Right forelimb (tissue), 1 donor: ENCODE measurements around the gene DSCAML1.

Experiments
- DNase-seq: peaks from one replicate; pipeline ENCODE4 v3.0.0-alpha.2; 2018

The DSCAML1 gene

DNA sequence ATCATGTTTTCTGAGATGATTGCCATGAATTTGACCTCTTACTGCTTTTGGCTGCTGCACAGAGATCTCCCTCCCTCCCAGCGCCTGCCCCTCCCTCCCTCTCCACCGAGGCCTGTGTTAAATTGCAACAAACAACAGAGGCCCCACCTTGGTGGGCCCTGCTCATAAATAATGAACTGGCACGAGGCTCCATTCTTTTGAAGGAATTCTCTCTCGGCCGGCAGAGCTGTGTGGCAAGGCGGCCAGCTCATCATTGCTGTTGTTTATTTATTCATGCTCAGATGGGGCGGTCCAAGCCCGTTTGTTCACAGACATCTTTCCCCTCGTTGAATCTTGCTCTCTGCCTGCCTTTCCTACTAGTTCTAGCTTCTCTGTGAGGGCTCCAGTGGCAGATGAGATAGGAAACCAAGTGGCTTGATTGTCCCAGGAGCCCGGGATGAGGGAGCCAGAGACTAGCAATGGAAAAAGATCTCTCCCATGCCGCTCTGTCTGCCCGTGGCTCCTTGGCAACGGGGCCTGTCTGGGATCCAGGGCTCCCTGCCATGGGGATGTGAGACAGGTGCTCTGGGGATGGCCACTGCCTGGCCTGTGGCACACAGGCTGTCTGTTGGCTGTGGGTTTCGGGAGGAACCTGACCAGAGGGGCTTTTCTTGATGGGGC, 192.6 kb downstream of the DSCAML1 start:
- no peak for DNase-seq

DNA sequence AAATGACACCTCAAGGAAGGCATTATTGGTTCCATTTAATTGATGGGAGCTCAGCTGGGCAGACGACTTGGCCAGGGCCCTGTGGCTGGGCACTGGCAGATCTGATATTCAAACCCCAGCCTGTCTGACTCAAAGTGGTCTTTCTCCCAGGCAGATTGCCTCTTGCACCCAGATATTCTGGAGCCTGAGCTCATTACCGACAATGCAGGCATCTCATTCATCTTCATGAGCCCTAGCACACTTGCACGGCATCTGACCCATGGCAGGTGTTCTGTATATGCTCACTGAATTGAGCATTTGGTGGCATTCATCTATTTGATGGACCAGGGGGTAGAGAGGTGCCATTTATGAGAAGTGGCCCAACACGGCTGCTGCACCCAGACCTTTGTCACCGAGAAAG, 193.1 kb downstream of the DSCAML1 start:
- DNase-seq = no peak

DNA sequence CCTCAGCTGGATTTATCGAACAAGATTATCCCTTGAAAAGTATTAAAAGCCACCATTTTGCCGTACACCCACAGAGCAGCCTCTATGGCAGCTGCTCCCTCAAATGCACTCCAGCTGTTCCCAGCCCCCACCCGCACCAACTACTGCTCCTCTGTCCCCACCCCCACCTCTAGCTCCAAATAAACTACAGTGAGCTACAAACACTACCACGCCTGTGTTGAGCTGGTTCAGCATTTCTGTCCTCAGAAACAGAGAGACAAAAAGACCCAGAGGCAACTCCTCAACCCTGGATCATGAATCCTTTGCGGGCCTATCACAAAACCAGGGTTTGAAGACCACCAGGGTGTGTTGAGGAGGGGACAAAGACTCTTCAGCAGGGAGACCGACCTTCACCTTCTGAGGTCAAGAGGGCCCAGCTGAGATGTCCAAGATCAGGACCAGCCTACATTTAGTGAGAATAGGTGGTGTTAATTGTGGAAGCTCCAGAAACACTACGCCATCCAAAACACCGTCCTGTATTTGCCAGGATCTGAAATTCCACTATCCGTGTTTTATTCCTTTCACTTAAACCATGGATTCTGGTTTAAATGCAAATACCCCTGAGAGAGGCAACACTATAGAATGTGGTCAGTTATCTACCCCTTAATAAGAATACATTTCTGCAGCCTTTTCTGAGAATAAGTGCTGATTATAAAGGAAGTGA, 195.9 kb downstream of the DSCAML1 start:
- DNase-seq = no peak

DNA sequence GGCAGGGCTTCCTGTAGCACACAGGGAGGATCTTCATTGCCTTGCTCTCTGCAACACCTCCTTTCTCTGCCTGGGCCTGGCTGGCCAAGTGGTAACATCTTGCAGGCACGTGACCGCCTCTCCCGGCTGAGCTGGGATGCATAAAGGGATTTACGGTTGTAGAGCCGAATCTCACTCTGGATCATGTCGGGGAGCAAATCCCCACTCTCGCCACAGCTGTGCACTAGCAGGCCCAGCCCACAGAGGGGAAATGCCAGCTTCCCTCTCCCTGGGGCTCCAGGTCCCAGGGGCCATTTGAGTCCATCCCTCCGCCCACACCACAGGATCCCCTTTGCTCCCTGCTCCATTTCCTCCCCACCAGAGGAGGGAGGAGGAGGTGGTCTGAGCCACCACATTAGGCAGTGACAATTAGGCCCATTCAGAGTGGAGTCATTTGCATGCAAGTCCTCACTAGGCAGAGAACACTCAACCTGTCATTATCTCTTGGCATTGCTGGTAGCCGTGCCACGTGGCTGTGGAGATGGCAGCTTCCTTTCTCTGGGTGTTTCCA, 196.7 kb downstream of the DSCAML1 start:
- no peak for DNase-seq

DNA sequence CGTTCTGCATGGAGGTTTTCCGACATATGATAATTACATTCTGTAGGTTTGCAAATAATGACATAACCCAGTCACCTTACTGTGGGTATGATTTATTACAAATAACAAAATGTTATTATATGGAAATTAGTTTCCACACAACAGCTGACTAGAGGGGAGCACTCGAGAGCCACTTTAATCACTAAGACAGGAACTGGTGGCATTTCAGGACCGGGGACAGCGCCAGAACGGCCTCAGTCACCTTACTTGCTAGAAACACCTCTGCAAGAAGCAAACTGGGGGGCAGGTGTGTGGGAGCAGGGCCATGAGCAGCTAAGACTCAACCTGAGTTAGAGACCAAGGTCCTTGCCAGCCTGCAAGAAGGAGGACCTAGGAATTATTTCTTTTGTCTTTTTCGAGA, 199.9 kb downstream of the DSCAML1 start:
- DNase-seq = peak; percentile 70

DNA sequence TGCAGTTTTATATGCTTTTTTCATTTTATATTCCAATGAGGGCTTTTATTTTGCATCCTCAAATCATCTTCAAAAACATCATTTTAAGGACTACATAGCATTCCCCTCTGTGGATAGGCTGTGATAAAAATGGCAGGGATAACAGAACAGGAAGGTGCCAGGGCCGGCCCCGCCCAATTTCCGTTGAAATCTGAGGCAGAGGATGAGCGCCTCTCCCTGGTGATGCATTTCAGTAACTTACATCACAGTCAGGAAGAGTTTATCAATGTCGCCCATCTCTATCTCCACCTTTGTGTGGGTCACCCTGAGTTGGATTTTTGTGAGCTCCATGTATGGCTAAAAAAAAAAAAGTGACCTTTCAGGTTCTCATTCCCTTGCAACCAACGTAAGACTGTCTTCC, 201.6 kb downstream of the DSCAML1 start:
- no peak for DNase-seq

DNA sequence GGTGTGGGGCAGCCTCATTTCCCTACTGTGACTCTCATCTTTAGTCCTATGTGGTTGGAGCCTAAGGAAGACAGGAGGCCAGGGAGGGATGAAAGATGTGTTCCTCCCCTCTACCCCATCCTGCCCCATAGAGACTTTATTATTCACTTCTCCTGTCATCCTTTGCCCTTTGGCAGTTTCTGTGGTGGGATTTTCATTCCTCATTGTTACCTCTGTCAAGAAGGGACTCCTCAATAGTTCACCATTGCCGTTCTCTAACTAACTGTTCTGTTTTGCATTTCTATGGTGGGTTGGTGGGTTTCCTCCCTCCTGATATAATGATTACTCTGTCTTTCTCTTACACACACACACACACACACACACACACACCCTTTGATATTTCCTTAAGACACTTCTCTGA, 202.3 kb downstream of the DSCAML1 start:
- no peak for DNase-seq

DNA sequence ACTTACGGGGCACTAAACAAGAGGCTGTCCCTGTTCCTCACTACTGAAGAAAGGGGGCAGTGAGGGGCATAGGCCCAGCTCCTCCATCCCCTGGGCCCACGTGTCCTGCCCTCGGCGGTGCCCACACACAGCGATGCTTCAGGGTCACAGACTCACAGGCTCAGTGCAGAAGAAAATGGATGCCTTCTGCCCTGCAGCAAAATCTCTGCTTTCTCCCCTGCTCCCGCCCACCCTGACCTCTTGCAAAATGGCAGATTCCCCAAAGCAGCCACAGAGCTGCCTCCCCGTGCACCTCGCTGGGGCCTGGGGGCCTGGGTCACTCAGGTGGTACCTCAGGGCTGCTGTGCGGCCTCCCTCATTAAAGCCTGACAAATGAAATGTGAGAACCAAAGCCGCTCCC, 204.0 kb downstream of the DSCAML1 start:
- DNase-seq = no peak

DNA sequence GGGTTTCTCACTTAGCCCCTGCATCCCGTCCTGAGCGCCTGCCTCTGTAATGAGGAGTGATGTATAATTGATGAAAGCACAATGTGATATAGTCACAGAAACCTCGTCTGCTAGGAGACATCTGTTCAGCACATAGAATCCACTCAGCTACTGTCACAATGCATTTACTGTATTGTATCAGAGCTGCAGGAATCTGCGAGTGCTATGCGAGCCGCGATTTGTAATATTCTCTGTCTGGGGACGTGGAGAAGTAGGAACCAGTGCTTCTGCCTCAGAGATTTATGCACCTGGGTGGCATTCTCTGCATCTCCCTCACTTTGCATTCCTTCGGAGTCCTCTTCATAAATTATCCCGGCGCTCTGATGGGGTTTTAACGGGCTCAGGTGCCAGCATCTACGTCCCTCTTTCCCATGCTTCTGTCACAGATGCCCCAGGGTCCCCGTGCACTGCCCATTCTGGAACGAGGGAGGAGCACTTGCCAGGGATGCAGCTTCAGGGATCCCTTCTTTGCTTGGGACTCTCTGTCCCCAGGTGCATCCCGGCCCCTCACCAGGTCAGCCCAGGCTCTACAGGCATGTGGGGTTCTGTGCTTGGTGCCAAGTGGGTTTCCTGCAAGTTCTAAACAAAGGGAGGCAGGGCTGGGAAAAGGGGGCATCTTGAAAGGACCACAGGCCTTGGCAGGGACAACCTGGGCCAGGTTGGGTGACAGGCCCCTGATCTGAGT, 205.5 kb downstream of the DSCAML1 start:
- no peak for DNase-seq

DNA sequence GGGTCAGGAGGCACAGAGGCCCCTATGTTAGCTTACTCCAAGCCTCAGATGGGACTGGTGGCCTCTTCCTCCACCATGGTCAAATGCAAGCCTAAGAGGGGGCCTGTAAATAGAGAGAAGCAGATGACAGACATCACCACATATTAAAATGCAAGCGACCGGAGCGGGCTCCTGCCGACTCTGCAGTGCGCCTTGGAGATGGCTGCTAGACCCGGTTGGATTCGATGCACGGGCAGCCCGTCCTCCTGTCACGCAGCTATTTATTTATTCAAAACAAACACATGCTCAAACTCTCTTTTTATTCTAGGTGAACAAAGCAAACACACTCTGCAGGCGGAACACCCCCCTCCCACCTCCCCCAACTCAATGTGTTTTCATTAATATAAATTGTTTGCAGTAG, 208.0 kb downstream of the DSCAML1 start:
- no peak for DNase-seq

DNA sequence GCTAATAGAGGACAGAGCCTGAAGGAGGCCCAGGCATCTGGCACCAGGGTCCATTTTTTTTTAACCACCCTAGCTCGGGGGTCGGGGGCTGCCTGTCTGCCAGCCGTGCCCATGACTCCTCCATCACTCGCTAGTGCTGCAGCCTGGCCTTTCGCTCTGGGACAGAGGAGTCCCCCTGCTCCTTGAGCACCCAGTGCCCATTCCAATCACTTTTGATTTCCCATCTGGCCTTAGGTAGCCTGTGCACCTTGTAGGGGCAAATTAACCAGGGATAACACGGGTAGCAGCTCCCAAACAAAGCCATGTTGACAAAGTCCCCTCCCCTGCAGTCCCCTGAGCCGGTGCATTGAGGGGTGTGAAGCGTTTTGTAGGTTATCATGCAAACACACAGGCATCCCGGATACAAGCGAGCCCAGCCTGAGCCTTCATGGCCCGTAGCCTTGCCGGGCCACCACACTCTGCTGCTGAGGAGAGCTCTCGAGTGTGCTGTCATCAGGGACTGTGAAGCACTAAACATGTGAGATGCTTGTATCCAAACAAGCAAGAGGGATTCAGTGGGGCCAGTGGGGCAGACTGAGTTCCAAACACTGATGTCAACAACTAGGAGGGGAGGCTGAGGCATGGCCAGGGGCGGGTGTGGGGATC, 208.7 kb downstream of the DSCAML1 start:
- DNase-seq = no peak

DNA sequence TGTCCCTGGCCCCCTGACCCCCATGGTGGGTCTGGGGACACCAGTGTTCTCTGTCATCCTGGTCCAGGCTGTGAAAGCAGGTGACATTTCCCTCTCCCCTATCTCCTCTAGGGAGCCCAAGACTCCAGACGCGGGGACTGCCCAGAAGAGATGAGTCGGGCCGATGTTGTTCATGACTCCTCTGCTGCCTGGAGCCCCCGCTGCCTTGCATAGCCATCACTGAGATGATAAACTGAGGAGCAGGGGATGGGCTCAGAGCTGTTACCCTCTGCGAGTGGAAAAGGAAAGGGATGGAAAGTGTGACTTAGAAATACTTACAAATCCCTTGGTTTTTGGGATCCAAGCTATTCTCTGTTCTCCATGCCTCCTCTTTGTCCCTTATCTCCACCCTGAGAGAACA, 209.6 kb downstream of the DSCAML1 start:
- no peak for DNase-seq

DNA sequence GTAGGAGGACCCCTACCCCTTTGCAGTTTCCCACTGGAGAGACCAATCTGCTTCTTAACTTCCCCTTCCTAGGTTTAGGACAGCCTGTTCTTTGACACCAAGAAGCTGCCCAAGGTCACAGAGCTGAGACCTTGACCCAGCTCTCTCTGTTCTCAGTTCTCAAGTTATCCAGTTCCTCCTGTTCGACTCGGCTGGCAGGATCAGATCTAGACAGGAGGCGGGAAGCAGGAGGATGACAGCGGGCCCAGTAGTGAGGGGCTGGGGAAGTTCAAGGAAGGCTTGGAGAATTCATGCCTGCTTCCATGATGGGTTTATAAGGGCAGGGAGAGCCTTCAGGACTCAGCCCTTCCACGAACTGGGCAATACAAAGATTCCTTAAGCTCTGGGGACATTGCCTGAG, 210.6 kb downstream of the DSCAML1 start:
- DNase-seq = no peak

DNA sequence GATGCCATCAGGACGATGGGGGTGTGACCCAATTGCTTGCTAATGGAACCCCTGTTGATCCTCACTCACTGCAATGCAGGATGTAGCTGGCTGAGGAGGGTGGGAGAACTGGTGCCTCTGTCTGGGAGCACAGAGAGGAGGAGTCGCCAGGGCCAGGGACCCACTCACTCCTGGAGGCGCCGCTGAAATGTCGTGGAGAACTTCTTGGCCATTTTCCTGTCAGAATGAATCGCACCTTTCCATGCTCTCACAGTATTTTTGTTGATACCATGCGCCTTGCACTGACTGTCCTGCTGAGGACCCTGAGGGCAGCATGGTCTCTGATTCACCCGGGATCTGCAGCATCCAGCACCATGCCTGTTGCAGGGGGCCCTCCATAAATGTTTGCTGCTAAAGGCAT, 211.4 kb downstream of the DSCAML1 start:
- DNase-seq = no peak

DNA sequence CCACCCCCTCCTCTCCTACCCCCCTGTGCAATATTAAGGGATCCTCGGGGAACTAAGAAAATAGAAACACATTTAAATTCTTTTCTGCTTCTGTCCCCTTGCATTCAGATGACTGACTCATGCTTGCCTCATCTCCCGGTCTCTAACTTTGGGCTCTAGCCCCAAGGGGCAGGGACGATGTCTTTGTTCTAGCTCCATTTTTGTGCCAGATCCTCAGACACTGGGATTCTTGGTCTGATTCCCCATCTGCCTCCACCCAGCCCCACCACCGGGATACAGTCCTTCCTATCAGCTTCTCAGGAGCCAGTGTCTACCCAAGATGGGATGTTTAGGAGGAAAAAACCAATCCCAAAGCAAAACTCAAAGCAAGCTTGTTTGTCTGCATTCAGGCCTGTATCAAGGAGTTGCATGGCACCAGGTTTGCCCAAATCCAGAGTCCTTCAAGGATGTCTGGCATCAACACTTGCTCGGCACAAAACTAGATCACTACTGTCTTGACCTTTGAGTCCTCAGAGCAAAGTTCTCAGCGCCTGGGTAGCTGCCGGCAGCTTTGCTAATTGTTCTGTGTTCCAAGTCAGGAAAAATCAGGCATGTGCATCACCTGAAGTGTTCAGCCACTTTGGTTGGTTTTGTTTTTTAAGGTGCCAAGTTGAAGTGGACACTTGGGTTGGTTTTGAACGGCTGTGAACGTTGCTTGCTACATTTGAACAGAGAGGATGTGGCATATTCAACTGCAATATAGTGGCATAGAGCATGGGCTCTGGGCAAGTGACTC, 212.8 kb downstream of the DSCAML1 start:
- DNase-seq = no peak

DNA sequence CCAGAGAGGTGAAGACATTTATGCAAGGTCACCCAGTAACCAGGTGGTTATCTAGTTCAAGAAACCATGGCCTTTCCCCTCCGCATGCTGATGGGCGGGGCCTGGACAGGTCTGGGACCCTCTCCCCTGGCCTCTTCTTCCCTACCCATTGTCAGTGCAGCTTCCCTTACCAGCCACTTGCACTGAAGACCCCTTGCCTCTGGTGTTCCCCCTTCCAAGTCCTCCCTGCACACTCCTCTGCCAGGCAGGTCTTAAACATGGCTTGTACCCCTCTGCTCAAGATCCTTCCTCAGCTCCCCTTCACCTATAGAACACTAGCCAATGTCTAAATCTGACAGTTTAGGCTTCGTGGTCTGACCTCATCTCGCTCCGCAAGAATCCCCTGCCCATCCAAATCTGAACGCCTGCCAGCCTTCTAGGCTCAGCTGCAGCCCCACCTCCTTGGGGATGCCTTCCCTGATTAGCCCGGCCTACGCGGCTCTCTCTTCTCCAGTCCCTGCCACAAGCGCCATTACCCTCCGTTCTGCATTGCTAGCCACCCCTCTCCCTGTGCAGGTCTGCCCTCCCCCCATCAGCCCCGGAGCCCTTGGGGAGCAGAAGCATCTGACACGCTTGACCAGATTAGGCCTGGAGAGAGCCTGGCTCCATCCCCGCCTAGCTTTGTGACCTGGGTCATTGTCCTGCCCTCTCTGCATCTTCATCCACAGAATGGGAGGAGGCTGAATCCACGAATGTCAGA, 213.8 kb downstream of the DSCAML1 start:
- DNase-seq = no peak

DNA sequence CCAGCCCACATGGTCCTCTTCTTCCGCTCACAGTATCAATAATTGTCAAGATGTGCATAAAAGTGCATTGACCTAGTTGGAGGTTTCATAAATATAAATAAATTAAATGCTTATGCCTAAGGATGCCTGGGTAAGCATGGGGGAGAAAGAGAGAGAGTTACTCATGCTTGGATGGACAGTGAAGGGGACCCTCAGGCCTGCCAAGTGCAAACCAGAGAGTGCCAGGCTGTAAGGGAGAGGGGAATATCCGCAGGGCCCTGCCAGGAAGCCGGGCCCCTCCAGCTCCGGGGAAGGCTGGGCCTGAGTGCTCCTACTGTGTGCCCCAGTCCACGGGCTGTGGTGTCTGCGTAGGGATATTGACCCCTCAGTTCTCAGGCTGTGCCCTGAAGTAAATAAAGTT, 214.6 kb downstream of the DSCAML1 start:
- DNase-seq = no peak

DNA sequence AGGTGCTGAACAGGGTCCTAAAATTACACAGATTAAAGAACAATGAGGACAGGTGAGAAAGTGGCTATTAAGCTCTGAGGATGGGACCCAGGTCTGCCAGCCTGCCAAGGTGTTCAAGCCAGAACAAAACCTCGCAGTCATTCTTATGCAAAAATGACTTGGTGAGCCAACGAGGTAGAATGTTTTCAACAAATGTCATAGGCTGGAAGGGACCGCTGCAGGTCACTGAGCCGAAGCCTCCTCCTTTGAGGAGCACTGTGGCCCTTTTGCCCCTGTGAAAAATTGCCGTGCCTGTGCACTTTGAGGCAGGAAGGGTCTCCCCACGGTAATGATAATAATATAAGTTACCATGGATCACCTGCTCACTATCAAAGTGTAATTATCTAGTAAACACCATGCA, 216.2 kb downstream of the DSCAML1 start:
- DNase-seq = no peak

DNA sequence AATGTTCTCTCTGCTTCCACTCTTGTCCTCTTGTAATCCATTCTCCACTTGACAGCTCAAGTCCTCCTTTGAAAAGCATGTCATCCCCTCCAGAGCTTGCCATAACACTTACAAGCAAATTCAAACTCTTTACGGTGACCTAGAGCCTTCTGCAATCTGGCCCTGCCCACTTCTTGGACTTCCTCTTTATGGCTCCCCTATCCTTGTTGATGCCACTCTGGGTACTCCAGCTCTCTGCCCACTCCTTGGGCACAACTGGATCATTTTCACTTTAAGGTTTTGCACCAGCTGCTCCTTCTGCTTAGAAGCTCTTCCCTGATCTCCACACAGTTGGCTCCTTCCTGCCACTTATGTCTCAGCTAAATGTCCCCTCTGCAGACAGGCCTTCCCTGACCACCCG, 217.9 kb downstream of the DSCAML1 start:
- DNase-seq = no peak

DNA sequence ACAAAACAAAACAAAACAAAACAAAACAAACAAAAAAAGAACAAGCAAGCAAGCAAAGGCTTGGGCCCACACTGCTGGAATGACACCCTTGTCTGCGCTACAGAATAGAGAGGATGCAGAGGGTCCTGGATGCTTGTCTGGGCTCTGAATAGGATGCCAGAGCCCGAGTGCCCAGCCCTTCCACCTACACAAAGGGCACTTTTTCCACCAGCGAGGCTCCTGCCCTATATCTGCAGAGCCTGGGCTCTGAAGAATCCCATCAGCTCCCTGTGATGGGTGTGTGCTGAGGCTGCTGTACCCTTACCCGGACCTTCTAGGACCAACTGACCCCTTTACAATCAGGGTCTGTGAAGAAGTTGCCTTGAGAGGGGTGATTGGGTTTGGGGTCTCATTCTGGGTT, 221.2 kb downstream of the DSCAML1 start:
- DNase-seq = no peak

DNA sequence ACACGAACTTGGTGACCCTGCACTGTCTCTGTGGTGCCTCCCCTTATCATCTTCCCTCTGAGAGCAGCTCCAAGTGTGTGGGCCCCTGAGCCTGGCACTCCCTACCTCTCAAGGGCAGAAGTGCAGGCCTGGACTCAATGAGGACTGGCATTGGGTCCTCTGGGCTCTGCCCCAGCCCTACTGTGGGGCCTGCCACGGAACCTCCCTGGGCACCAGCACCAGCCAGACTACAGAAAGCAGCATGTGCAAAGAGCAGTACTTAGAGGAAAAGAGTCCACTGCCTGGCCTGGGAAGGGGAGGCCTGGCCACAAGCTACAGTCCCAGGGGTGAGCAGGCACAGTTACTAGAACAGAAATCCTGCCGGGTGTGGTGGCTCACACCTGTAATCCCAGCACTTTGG, 222.5 kb downstream of the DSCAML1 start:
- DNase-seq = no peak

DNA sequence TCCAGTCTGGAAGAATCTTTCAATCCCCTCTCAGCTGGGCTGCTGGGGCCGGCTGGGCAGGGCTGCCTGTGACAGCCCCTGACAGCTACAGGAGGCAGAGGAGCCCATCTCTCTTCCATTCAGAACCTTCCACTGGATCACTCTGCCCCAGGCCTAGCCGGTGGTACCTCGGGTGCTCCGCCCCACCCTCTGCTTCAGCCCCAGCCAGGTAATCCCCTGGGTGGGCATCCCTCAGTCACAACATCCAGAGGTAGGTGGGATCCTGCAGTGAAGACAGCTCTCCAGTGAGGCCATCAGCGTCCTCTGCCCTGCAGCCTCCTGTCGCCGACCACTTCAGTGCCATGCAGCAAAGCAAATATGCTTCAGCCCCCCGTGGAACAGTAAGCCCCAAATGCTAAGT, 223.7 kb downstream of the DSCAML1 start:
- no peak for DNase-seq
